Measurements from ENCODE around the gene CEL.

GRCh38 chr9:133103183-133103986 is 41.6 kb downstream of the CEL start:
- TF ChIP-seq CTCF (IDR thresholded peaks at IDR 0.05) (peak; percentile 96 to 98 (median 98)), POLR2A (IDR thresholded peaks at IDR 0.05) (no peak)
